Stimulated activated CD8-positive, alpha-beta memory T cell treated with anti-CD3 and anti-CD28 coated beads, Interleukin-12 subunit alpha, Interleukin-12 subunit beta, amount 100 ng/mL, for 24 hours (primary cell): ENCODE data around the gene PODXL.

Experiments
- DNase-seq: peaks from one replicate; pipeline ENCODE4 v3.0.0-alpha.2; 2020; ENCODE audit errors: extremely low read depth

Gene PODXL

GRCh38 chr7:131564640-131565039 is 8.2 kb upstream of the PODXL start:
- no peak for DNase-seq

GRCh38 chr7:131563918-131564317 is 7.5 kb upstream of the PODXL start:
- DNase-seq: no peak

DNA sequence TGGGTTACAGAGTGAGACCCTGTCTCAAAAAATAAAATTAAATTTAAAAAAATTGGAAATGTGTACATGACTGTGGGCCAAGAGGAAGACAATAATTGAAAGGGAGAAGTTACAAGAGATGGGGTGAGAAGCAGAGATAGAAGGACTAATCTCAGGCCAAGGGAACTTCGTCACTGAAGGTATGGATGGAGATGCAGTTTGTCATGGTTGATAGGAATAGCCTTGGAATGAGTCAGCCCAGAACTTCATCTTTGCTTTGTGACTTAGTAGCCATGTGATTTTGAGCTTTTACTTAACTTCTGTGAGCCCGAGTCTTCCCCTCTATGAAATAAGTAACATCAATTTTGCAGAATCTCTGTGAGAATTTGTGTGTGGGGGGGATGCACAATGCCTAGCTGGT is 6.5 kb upstream of the PODXL start:
- no peak for DNase-seq

- DNase-seq: no peak
These were observed 3.6 kb upstream of the PODXL start for GRCh38 chr7:131560061-131560460.

GRCh38 chr7:131557652-131558385 is 1.4 kb upstream of the PODXL start:
- no peak for DNase-seq

DNA sequence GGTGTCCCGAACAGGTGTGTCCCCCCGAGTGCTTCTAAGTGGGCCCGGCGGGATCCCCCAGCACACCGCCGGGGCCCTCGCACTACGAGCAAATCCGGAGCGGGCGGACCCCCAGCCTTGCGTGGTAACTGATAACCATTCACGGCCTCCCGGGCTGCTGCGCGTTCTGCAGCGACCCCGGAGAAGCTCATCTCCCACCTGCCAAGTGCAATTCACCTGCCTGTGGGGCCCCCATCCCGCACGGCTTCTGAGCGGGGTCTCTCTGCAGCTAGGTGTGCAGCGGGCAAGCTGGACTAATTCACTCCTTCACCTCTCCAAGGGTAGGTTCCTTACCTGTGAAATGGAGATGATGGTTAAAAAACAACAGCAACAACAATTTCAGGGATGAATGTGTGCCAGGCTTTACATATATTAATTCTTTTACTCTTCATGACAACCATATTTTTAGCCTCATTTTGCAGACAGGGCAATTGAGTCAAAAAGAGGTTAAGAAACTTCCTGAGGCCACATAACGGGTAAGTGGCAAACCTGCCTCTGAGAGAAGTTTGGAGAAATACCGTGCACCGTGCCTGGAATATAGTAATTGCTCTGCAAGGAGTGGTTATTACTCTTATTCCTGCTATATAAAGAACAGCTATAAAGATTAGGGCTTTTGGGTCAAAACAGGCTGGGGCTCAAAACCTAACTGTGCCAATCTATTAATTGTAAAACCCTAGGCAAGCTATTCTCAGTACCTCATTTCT is 652 bp upstream of the PODXL start:
- DNase-seq: no peak

DNA sequence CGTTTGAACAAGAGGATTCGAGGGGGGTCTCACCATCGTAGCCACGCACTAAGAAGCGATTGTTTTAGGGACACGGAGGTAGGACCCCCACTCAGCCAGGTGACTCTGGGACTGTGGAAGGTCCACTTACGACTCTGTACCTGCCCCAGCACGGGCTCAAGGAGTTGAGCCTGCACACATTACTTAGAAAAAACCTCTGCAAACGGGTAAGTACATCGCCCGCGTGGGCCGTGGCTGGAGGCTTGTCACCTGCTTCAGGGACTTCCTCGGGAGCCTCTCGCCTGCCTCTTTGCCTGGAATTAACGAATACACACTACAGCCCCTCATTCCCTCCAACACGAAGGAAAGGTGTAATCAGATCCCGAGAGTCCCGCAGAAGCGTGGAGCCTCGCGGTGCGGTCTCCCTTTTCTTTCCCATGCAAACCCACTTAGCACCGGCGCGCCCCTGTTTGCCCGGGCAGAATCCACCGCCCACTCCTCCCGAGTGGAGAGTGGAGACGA is 826 bp downstream of the PODXL start:
- DNase-seq: no peak

GRCh38 chr7:131554880-131555516 is 1.4 kb downstream of the PODXL start:
- DNase-seq: no peak

DNA sequence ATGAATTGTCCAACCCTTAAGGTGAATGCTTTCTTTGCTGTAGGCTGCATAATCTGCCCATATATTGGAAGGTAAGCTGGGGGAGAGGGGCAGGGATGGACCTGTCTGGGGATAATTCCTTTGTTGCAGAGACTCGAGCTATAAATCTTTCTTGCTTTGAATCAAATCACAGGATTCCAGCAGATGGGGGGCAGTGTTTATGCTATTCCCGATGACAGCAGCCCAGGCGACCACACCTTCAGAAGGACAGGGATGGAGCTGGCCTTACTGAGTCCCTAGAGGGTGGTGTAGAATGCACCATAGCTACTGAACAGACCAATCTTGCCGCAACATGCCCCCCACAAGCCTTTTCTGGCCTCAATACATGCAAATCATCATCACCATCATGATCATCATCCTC is 2.5 kb downstream of the PODXL start:
- no peak for DNase-seq

DNA sequence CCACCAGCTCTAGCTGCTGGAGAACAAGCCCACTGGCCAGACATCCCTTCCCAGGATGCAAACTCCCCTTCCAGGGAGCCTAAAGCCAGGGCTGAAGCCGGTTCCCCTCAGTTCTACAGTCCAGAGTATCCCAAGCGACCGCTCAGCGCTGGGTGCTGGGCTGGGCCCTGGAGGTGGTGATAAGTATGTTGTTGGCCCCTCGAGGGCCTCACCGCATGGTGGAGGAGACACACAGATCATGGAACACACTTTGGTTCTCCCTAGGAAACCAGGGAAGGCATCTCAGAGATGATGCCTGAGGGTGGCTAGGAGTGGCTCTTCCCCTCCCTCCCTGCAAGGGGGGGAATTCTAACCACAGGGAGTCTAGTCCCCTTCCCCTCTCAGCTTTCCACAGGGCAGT is 4.4 kb downstream of the PODXL start:
- DNase-seq: no peak

- no peak for DNase-seq
These were observed 5.6 kb downstream of the PODXL start for GRCh38 chr7:131550846-131551245.

- no peak for DNase-seq
These were observed 8.1 kb downstream of the PODXL start for GRCh38 chr7:131548371-131548770.

- DNase-seq: no peak
These were observed 8.8 kb downstream of the PODXL start for GRCh38 chr7:131547589-131547988.

DNA sequence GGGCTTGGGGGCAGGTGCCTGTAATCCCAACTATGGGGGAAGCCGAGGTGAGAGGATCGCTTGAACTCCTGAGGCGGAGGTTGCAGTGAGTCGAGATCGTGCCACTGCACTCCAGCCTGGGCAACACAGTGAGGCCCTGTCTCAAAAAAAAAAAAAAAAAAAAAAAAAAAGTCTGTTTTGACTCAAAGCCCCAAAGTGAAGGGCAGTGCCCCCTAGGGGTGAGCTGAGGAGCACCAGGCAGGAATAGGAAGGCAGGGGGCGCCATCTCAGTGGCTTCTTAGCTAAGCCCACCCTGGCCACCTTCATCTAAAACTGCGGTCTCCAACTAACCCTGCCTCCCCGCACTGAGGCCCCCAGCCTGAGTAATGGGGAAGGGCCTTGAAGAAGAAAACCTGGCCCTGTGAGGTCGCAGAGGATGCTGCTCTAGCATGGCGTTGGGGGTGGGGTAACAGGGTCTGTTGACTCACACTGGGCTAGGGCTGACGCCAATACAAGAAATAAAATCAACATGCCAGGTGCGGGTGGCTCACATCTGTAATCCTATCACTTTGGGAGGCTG is 9.8 kb downstream of the PODXL start:
- DNase-seq: no peak

- DNase-seq: no peak
These were observed 10.3 kb downstream of the PODXL start for GRCh38 chr7:131546126-131546525.

DNA sequence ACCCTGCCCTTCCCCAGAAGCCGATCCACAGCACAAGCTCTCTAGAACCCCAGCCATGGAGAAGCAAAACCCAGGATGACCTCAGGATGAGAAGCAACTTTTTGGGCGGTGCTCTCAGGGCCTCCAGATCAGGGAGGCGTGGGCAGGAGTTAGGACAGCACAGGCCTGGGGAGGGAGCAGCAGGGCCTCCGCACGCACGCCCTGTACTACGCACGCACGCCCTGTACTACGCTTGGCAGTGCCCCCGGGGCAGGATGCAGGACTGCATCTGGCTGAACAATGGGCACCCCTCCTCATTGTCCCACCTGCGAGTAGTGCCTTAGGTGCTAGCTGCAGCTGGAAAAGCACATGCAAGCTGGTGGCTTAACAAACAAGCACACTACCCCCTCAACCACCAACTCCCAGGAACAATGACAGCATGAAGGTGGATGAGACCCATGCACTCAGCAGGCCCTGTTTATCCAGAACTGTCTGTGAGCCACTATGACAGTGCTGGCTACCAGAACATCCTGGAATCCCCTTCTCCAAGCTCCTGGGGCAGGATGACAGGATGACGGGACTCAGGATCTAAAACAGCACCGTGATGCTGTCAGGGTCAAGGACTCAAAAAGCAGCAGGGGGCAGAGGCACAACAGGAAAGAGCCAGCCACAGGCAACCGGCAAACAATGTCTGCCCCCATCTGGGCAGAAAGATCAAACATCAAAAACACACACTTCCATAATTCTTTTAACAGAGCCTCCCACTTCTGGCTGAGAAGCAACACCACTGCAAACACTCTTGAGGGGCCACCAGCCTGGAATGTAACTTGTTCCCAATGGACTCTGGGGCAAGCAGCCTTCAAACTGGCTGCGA is 11.8 kb downstream of the PODXL start:
- DNase-seq: no peak

GRCh38 chr7:131544021-131544420 is 12.4 kb downstream of the PODXL start:
- no peak for DNase-seq

GRCh38 chr7:131543298-131543697 is 13.1 kb downstream of the PODXL start:
- DNase-seq: no peak

DNA sequence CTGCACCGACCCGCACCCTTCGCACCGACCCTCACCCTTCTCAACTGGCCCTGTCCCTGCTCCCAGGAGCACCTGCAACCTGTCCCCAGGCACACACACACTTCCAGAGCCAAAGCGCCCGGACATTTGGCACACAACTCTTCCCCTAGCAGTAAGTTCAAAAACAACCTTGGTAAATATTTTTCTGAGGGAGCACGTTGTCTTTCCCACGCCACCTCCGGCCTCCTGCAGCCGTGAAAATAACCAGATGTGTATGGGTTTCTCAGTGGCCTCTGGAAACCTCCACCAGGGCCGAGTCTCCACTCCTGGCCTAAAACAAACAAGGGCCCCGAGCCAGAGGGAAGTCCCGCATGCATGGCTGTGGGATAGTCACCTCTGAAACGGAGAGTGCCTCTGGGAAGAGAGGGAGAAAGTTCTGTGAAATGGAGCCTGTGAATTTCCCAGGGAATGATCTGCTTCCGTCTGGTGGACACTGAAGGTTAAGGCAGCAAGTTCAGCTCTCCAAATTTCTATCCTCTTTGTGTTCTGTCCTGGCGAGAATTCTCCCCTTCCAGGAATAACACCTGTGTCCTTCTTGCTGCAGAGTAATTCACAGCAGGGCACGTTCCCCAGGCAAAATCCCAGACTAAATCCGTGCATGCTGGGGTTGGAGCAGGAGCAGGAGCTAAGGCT is 15.8 kb downstream of the PODXL start:
- no peak for DNase-seq

- DNase-seq: no peak
These were observed 17.6 kb downstream of the PODXL start for GRCh38 chr7:131538813-131539179.
